PC-3 (cell line): Measurements from ENCODE around the gene STK11IP. TPM values are rescaled to one million over a fixed set of nuclear protein-coding genes. Genes with fewer than 3 reads are reported as not detected.

Experiments
- ATAC-seq: fragments of 200-7000 bp; cut with Tn5 transposase; 2 replicates; pipeline ENCODE4 v1.9.1; 2020; ENCODE audit warnings: mild to moderate bottlenecking, moderate library complexity
- BruUV-seq: library from RNA; stranded (reverse); fragments of 400-500 nt; replicated peaks from 2 replicates; lab custom pipeline; 2021; lab: Mats Ljungman, UMichigan
- CTCF ChIA-PET: fragments of 300-600 bp; sonication (Branson Sonifier 250); formaldehyde crosslinking; loops from one replicate; lab custom pipeline; 2022; ENCODE audit warnings: antibody characterized with exemption; lab: Charles Lee
- POLR2A ChIA-PET: fragments of 300-600 bp; sonication (Branson Sonifier 250); formaldehyde crosslinking; loops from one replicate; lab custom pipeline; 2022; ENCODE audit warnings: antibody characterized with exemption; ENCODE audit not compliant: unreplicated experiment; lab: Charles Lee
- DNase-seq: peaks from one replicate; pipeline ENCODE4 v3.0.0-alpha.2; 2015
- H2AFZ ChIP-seq: fragments of 300-600 bp; sonication (generic); 2 replicates; pipeline ENCODE4 v1.6.0; 2016; ENCODE audit warnings: antibody characterized with exemption, low read length
- H3F3A ChIP-seq: fragments of 300-600 bp; sonication (generic); one replicate; pipeline ENCODE4 v1.6.0; 2017; ENCODE audit warnings: antibody characterized with exemption, low read length, control low read depth, mild to moderate bottlenecking; ENCODE audit not compliant: unreplicated experiment
- H3K27ac ChIP-seq: fragments of 300-600 bp; sonication (generic); 2 replicates; pipeline ENCODE4 v1.5.1; 2016; ENCODE audit warnings: mild to moderate bottlenecking, low read length
- H3K27me3 ChIP-seq: fragments of 300-600 bp; sonication (generic); 2 replicates; pipeline ENCODE4 v1.6.1; 2016; ENCODE audit warnings: low read length, mixed read lengths
- H3K36me3 ChIP-seq: fragments of 300-600 bp; sonication (generic); 2 replicates; pipeline ENCODE4 v1.6.1; 2016; ENCODE audit warnings: low read depth, mixed run types, low read length, mixed read lengths
- H3K4me1 ChIP-seq: fragments of 300-600 bp; sonication (generic); 2 replicates; pipeline ENCODE4 v1.5.1; 2016; ENCODE audit warnings: low read length; ENCODE audit not compliant: insufficient read depth
- H3K4me2 ChIP-seq: fragments of 300-600 bp; sonication (generic); 2 replicates; pipeline ENCODE4 v1.6.0; 2016; ENCODE audit warnings: low read length
- H3K4me3 ChIP-seq: fragments of 300-600 bp; sonication (generic); 2 replicates; pipeline ENCODE4 v1.5.1; 2016; ENCODE audit warnings: mild to moderate bottlenecking, low read length, mixed read lengths
- H3K79me2 ChIP-seq: fragments of 300-600 bp; sonication (generic); 2 replicates; pipeline ENCODE4 v1.6.1; 2017; ENCODE audit warnings: low read length, mixed read lengths
- H3K9ac ChIP-seq: fragments of 300-600 bp; sonication (generic); 2 replicates; pipeline ENCODE4 v1.6.0; 2016; ENCODE audit warnings: mild to moderate bottlenecking, low read length
- H3K9me2 ChIP-seq: fragments of 300-600 bp; sonication (generic); replicated peaks from 2 replicates; pipeline ENCODE4 v1.6.1; 2016; ENCODE audit warnings: mixed run types, low read length, mixed read lengths
- H3K9me3 ChIP-seq: fragments of 300-600 bp; sonication (generic); 2 replicates; pipeline ENCODE4 v1.6.1; 2016; ENCODE audit warnings: low read length, mixed read lengths
- H4K20me1 ChIP-seq: fragments of 300-600 bp; sonication (generic); 2 replicates; pipeline ENCODE4 v1.6.1; 2016; ENCODE audit warnings: low read length, mixed read lengths
- EZH2 ChIP-seq: fragments of 300-600 bp; sonication (generic); IDR thresholded peaks from one replicate; pipeline ENCODE4 v1.6.1; 2017; ENCODE audit warnings: antibody characterized with exemption, mild to moderate bottlenecking, low read length; ENCODE audit not compliant: unreplicated experiment
- EZH2phosphoT487 ChIP-seq: fragments of 300-600 bp; sonication (generic); IDR thresholded peaks from 2 replicates; pipeline ENCODE4 v1.6.1; 2018; ENCODE audit warnings: mild to moderate bottlenecking, antibody characterized with exemption, low read length, borderline replicate concordance
- intact Hi-C: fragments of 100-400 bp; cut with micrococcal nuclease; formaldehyde crosslinking; loops from 2 replicates; pipeline ENCODE4 v1.9.0; 2023
- total RNA-seq: library from RNA; depleted of rRNA; stranded (reverse); fragments of >200 nt; gene quantifications from 2 replicates; pipeline ENCODE4 v1.2.3, GENCODE V29; 2014
- TF ChIP-seq, protein P1 (sequence below): fragments of 300-600 bp; sonication (generic); conservative IDR thresholded peaks from 2 replicates; pipeline ENCODE4 v1.5.1; 2017; ENCODE audit warnings: antibody characterized with exemption, low read depth, mild to moderate bottlenecking, low read length

Gene STK11IP
- total RNA-seq, 1 experiment from 2014 or later: 17.7 TPM

DNA sequence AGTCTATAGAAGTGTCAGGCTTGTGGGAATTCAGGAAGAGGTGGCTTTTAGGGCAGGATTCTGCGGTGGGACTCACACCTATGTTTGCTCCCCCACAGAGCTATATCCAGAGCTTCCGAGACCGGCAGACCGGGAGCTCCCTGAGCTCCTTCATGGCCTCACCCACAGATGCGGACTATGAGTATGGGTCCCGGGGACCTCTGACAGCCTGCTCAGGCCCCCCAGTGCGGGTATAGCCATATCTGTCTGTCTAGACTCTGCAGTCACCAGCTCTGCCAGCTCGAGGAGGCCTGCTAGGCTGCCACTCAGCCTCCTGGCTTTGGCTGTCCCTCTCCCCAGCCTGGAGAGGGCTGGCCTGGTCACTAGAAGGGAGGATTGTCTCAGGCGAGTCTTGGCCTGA lies 48.0 kb upstream of the STK11IP start:
- TF ChIP-seq, protein P1, sequence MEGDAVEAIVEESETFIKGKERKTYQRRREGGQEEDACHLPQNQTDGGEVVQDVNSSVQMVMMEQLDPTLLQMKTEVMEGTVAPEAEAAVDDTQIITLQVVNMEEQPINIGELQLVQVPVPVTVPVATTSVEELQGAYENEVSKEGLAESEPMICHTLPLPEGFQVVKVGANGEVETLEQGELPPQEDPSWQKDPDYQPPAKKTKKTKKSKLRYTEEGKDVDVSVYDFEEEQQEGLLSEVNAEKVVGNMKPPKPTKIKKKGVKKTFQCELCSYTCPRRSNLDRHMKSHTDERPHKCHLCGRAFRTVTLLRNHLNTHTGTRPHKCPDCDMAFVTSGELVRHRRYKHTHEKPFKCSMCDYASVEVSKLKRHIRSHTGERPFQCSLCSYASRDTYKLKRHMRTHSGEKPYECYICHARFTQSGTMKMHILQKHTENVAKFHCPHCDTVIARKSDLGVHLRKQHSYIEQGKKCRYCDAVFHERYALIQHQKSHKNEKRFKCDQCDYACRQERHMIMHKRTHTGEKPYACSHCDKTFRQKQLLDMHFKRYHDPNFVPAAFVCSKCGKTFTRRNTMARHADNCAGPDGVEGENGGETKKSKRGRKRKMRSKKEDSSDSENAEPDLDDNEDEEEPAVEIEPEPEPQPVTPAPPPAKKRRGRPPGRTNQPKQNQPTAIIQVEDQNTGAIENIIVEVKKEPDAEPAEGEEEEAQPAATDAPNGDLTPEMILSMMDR: no peak
- TF ChIP-seq EZH2phosphoT487 (no peak), EZH2 (no peak)

DNA sequence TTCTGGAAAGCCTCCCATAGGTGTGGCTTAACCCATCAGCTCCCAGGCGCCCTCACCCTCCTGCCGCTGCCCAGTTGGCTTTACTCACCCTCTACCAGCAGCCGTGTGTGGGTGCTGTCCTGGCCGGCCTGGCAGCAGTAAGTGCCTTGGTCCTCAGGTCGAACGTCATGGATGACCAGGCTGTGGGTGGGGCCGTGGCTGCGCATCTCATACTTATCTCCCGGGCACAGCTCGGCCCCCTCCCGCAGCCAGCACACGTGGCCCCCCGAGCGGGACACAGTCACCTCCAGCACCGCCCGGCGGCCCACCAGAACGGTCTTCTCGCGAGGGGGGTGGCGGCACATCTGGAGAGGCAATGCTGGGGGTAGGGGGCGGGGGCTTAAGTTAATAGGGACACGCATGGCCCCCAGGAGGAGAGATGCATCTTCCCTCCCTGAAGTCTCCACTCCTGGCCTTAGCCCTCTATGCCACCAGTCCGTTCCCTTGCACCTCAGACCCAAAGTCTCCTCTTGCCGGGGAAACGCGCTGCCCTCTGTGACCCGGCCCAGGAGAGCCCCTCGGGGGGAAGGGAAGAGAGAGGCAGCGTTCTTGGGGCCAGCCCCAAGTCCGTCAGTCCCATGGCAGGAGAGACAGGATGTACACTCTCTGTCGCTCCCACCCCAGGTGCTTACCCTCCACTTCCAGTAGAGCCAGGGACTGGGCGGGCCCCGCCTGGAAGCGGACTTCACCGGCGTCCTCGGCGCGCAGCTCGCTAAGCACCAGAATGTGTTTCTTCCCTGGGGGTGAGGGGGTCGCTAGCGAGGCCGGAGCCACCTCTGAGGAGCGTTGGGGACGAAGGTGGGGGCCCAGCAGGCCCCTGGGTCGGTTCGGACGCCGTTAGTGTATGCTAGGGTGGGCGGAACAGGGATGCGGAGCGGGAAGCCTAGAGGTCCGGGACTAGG lies 45.9 kb upstream of the STK11IP start:
- no peaks in the 10 kb centered on the region for H3K36me3 ChIP-seq
- intact Hi-C loops: no loop called here
- peaks cover 9% of the 10 kb centered on the region for H3K4me1 ChIP-seq
- no peaks in the 10 kb centered on the region for H3K27me3 ChIP-seq
- H3K9me2 ChIP-seq: no peaks in the 10 kb centered on the region
- peak overlapping the region; percentile 5; the same call in 1 of the 2 replicates for H3K9ac ChIP-seq
- H2AFZ ChIP-seq: peak overlapping the region; percentile 86
- POLR2A ChIA-PET: interaction anchor here (0.6 kb wide), 1 partner anchor 11 kb away, joined by 3 read pairs; no protein-coding TSS in a partner anchor
- DNase-seq (peak; percentile 33), ATAC-seq (peak; percentile 41)
- BruUV-seq: TSS peak; percentile 28
- H3K79me2 ChIP-seq: no peaks in the 10 kb centered on the region
- TF ChIP-seq EZH2: no peak
- no peak for TF ChIP-seq EZH2phosphoT487
- TF ChIP-seq, protein P1: no peak
- CTCF ChIA-PET: interaction anchor here (0.6 kb wide), 2 partner anchors 9 to 149 kb away, joined by 3 read pairs; no protein-coding TSS in a partner anchor
- H3K4me3 ChIP-seq: peak overlapping the region; percentile 72
- no peaks in the 10 kb centered on the region for H3F3A ChIP-seq
- H3K27ac ChIP-seq: no peak overlapping the region
- no peaks in the 10 kb centered on the region for H4K20me1 ChIP-seq
- H3K9me3 ChIP-seq: no peaks in the 10 kb centered on the region
- peak overlapping the region; percentile 93 for H3K4me2 ChIP-seq

More for the DNA sequence above, 48.0 kb upstream of the STK11IP start:
- no peak overlapping the region for H3K27ac ChIP-seq
- no peak for ATAC-seq
- no peaks in the 10 kb centered on the region for H3K27me3 ChIP-seq
- no peak for DNase-seq
- peaks cover 9% of the 10 kb centered on the region for H3K4me1 ChIP-seq
- no peak overlapping the region for H3K4me3 ChIP-seq
- intact Hi-C loops: no loop called here
- POLR2A ChIA-PET: no interaction called here
- no peaks in the 10 kb centered on the region for H3K36me3 ChIP-seq
- H3K79me2 ChIP-seq: no peaks in the 10 kb centered on the region
- no peak overlapping the region for H2AFZ ChIP-seq
- no TSS peak for BruUV-seq
- no peak overlapping the region for H3K9ac ChIP-seq
- H3K9me3 ChIP-seq: no peaks in the 10 kb centered on the region
- H3F3A ChIP-seq: no peaks in the 10 kb centered on the region
- no peaks in the 10 kb centered on the region for H4K20me1 ChIP-seq
- no peaks in the 10 kb centered on the region for H3K9me2 ChIP-seq
- no peak overlapping the region for H3K4me2 ChIP-seq
- CTCF ChIA-PET: no interaction called here
